OCI-LY3 (cell line): ENCODE data around the gene RIC1.

Source experiments
- H2AFZ ChIP-seq: fragments of 200-600, 300-600 bp; shearing (Covaris generic); 2 replicates; pipeline ENCODE4 v1.6.0; 2014; ENCODE audit warnings: antibody characterized with exemption, low read depth, low read length
- H3K27ac ChIP-seq: fragments of 200-600, 300-600 bp; sonication (generic); 2 replicates; pipeline ENCODE4 v1.5.1; 2014; ENCODE audit warnings: mild to moderate bottlenecking, low read length, moderate library complexity, mixed read lengths
- H3K27me3 ChIP-seq: fragments of 200-600, 300-600 bp; sonication (generic); 2 replicates; pipeline ENCODE4 v1.6.1; 2014; ENCODE audit warnings: low read depth, low read length, mixed read lengths
- H3K36me3 ChIP-seq: fragments of 200-600, 300-600 bp; sonication (generic); replicated peaks from 2 replicates; pipeline ENCODE3; 2014; ENCODE audit warnings: low read depth, low read length, mixed read lengths
- H3K4me1 ChIP-seq: fragments of 300-600, 200-600 bp; sonication (generic); 2 replicates; pipeline ENCODE4 v1.6.1; 2014; ENCODE audit warnings: low read length, mixed read lengths
- H3K4me2 ChIP-seq: fragments of 200-600, 300-600 bp; sonication (generic); 2 replicates; pipeline ENCODE4 v1.6.1; 2014; ENCODE audit warnings: low read length, mixed read lengths
- H3K4me3 ChIP-seq: fragments of 300-600, 200-600 bp; sonication (generic); 2 replicates; pipeline ENCODE4 v1.5.1; 2014; ENCODE audit warnings: antibody characterized with exemption, mild to moderate bottlenecking, low read length, moderate library complexity
- H3K79me2 ChIP-seq: fragments of 300-600, 200-600 bp; shearing (Covaris generic); 2 replicates; pipeline ENCODE4 v1.6.1; 2014; ENCODE audit warnings: mild to moderate bottlenecking, low read length, mixed read lengths
- H3K9ac ChIP-seq: fragments of 300-600, 200-600 bp; shearing (Covaris generic); 2 replicates; pipeline ENCODE4 v1.6.0; 2014; ENCODE audit warnings: mild to moderate bottlenecking, low read length, moderate library complexity
- H3K9me3 ChIP-seq: fragments of 200-600, 300-600 bp; shearing (Covaris generic); 2 replicates; pipeline ENCODE4 v1.6.1; 2014; ENCODE audit warnings: low read length, mixed read lengths; ENCODE audit not compliant: insufficient read depth
- H4K20me1 ChIP-seq: fragments of 200-600, 300-600 bp; sonication (generic); 2 replicates; pipeline ENCODE4 v1.6.1; 2016; ENCODE audit warnings: low read length, mixed read lengths; ENCODE audit not compliant: insufficient read depth
- EZH2phosphoT487 ChIP-seq: fragments of 200-600 bp; shearing (Covaris generic); IDR thresholded peaks from 2 replicates; pipeline ENCODE4 v1.6.1; 2018; ENCODE audit warnings: antibody characterized with exemption, mixed run types, low read depth
- TF ChIP-seq, protein P1 (sequence below): fragments of 200-600, 300-600 bp; sonication (generic); IDR thresholded peaks from 2 replicates; pipeline ENCODE4 v1.5.1; 2014; ENCODE audit warnings: antibody characterized with exemption, low read length, low read depth

The RIC1 gene

DNA sequence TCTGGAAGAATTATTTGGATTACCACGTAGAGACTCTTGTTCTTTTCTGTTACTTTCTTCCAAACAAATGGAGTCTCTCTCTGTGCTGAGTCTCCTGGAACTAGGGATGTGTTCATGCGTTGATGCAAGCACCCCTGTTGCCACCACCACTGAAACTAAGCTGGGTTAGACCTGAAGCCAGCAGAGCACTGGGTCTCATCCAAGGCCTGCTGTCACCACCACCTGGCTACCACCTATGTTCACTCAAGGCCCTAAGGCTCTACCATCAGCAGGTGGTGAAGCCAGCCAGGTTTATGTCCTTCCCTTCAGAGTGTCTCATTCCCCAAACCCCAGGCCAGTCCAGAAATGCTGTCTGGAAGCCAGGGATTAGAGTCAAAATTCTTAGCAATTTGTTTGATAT is 13.3 kb downstream of the RIC1 start:
- H3K4me3 ChIP-seq = no peak overlapping the region
- H3K4me1 ChIP-seq = no peaks in the 10 kb centered on the region
- peaks cover 89% of the 10 kb centered on the region for H3K79me2 ChIP-seq
- H2AFZ ChIP-seq = no peak overlapping the region
- H4K20me1 ChIP-seq = peaks cover 81% of the 10 kb centered on the region
- no peak overlapping the region for H3K27ac ChIP-seq
- no peak overlapping the region for H3K9ac ChIP-seq
- H3K27me3 ChIP-seq = no peaks in the 10 kb centered on the region
- H3K9me3 ChIP-seq = no peaks in the 10 kb centered on the region
- TF ChIP-seq EZH2phosphoT487 = no peak
- TF ChIP-seq, protein P1, sequence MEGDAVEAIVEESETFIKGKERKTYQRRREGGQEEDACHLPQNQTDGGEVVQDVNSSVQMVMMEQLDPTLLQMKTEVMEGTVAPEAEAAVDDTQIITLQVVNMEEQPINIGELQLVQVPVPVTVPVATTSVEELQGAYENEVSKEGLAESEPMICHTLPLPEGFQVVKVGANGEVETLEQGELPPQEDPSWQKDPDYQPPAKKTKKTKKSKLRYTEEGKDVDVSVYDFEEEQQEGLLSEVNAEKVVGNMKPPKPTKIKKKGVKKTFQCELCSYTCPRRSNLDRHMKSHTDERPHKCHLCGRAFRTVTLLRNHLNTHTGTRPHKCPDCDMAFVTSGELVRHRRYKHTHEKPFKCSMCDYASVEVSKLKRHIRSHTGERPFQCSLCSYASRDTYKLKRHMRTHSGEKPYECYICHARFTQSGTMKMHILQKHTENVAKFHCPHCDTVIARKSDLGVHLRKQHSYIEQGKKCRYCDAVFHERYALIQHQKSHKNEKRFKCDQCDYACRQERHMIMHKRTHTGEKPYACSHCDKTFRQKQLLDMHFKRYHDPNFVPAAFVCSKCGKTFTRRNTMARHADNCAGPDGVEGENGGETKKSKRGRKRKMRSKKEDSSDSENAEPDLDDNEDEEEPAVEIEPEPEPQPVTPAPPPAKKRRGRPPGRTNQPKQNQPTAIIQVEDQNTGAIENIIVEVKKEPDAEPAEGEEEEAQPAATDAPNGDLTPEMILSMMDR = no peak
- peaks cover 20% of the 10 kb centered on the region for H3K36me3 ChIP-seq
- no peak overlapping the region for H3K4me2 ChIP-seq

DNA sequence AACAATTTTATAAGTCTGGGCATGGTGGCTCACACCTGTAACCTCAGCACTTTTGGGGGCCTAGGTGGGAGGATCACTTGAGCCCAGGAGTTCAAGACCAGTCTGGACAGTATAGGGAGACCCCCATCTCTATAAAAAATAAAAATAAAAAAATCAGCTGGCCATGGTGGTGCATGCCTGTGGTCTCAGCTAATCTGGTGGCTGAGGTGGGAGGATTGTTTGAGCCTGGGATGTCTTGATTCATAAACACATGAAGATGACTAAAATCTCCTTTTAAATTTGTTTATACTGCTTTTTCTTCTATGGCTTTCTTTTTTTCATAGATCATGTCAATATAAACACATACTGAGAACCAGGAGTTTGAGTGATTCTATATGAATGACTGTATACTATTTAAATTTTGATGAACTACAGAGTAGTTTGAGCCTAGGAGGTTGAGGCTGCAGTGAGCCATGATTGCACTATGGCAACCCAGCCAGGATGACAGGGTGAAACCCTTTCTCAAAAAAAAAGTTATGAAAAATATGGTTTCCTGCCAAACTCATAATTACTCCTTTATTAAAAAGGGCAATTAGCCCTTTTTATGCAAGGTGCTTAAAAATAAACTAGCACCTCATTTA is 14.2 kb downstream of the RIC1 start:
- no peak overlapping the region for H2AFZ ChIP-seq
- H3K4me1 ChIP-seq = no peaks in the 10 kb centered on the region
- no peaks in the 10 kb centered on the region for H3K9me3 ChIP-seq
- peaks cover 78% of the 10 kb centered on the region for H4K20me1 ChIP-seq
- no peak overlapping the region for H3K4me3 ChIP-seq
- H3K79me2 ChIP-seq = peaks cover 89% of the 10 kb centered on the region
- peaks cover 21% of the 10 kb centered on the region for H3K36me3 ChIP-seq
- H3K27ac ChIP-seq = no peak overlapping the region
- no peaks in the 10 kb centered on the region for H3K27me3 ChIP-seq
- H3K9ac ChIP-seq = no peak overlapping the region
- no peak overlapping the region for H3K4me2 ChIP-seq
- no peak for TF ChIP-seq EZH2phosphoT487
- TF ChIP-seq, protein P1 = no peak

DNA sequence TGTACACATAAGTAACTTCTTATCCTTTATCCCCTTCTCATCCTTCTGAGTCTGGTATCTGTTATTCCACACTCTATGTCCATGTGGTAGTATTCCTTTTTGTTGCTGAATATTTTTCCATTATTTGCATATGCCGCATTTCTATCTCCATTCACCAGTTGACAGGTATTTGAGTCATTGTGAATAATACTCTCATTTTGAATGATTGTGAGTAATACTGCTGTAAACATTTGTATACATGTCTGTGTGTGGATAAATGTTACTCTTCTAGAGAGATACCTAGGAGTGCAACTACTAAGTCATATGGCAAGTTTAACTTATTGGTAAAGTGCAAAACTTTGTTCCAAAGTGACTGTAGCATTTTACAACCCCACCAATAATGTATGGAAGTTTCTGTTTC is 15.6 kb downstream of the RIC1 start:
- H3K27ac ChIP-seq = no peak overlapping the region
- peaks cover 25% of the 10 kb centered on the region for H3K36me3 ChIP-seq
- no peak overlapping the region for H3K4me3 ChIP-seq
- H3K9me3 ChIP-seq = peaks cover 10% of the 10 kb centered on the region; the same call in 1 of the 2 replicates
- H2AFZ ChIP-seq = no peak overlapping the region
- peaks cover 73% of the 10 kb centered on the region for H4K20me1 ChIP-seq
- TF ChIP-seq, protein P1 = no peak
- no peak for TF ChIP-seq EZH2phosphoT487
- no peak overlapping the region for H3K4me2 ChIP-seq
- H3K79me2 ChIP-seq = peaks cover 89% of the 10 kb centered on the region
- no peaks in the 10 kb centered on the region for H3K27me3 ChIP-seq
- H3K9ac ChIP-seq = no peak overlapping the region
- no peaks in the 10 kb centered on the region for H3K4me1 ChIP-seq

DNA sequence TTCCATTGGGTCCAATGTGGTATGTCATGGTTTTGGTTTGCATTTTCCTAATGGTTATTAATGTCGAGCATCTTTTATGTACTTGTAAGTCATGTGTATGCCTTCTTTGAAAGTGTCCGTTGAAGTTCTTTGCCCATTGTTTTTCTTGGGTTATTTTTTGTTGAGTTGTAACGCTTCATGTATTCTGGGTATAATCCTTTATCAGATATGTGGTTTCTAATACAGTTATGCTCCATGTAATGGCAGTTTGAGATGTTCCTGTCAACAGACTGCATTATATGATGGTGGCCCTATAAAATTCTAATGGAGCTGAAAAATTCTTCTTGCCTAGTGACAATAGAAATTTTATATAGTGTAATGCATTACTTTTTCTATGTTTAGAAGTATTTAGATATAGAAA is 17.2 kb downstream of the RIC1 start:
- Histone ChIP-seq H3K9me3 (peaks cover 13% of the 10 kb centered on the region; the same call in 1 of the 2 replicates), H3K27me3 (no peaks in the 10 kb centered on the region), H3K79me2 (peaks cover 89% of the 10 kb centered on the region), H4K20me1 (peaks cover 74% of the 10 kb centered on the region), H3K4me3 (no peak overlapping the region), H3K36me3 (peaks cover 16% of the 10 kb centered on the region), H3K4me2 (no peak overlapping the region), H3K4me1 (no peaks in the 10 kb centered on the region), H3K9ac (no peak overlapping the region), H2AFZ (no peak overlapping the region), H3K27ac (no peak overlapping the region)
- TF ChIP-seq EZH2phosphoT487 = no peak
- TF ChIP-seq, protein P1 = no peak
